PC-9 (cell line): Measurements from ENCODE around the gene NELFA. TPM values are rescaled to one million over a fixed set of nuclear protein-coding genes. Genes with fewer than 3 reads are reported as not detected.

Experiments used
- BruUV-seq: library from RNA; stranded (reverse); fragments of 400-500 nt; replicated peaks from 2 replicates; lab custom pipeline; 2021; lab: Mats Ljungman, UMichigan
- CTCF ChIA-PET: fragments of 300-600 bp; sonication (Branson Sonifier 250); formaldehyde crosslinking; loops from one replicate; lab custom pipeline; 2022; ENCODE audit warnings: antibody characterized with exemption; lab: Charles Lee
- POLR2A ChIA-PET: fragments of 300-600 bp; sonication (Branson Sonifier 250); formaldehyde crosslinking; loops from one replicate; lab custom pipeline; 2022; ENCODE audit warnings: antibody characterized with exemption; ENCODE audit not compliant: unreplicated experiment; lab: Charles Lee
- DNase-seq, 2 experiments: peaks; one replicate each; pipeline versions ENCODE4 v3.0.0 to v3.0.0-alpha.2; 2015 to 2022; ENCODE audit warnings: mixed read lengths in 1 of 2
- H2AFZ ChIP-seq: fragments of 200-600 bp; sonication (generic); 2 replicates; pipeline ENCODE4 v1.8.1; 2017; ENCODE audit warnings: antibody characterized with exemption
- H3F3A ChIP-seq: fragments of 200-600 bp; sonication (generic); 2 replicates; pipeline ENCODE4 v1.8.1; 2017; ENCODE audit warnings: antibody characterized with exemption, mild to moderate bottlenecking, low read depth; ENCODE audit not compliant: insufficient read depth
- H3K27ac ChIP-seq: fragments of 200-600 bp; sonication (generic); 2 replicates; pipeline ENCODE4 v1.6.1; 2016; ENCODE audit warnings: mixed run types
- H3K27me3 ChIP-seq: fragments of 200-600 bp; sonication (generic); 2 replicates; pipeline ENCODE4 v1.6.1; 2016; ENCODE audit warnings: low read depth, mixed run types; ENCODE audit not compliant: insufficient read depth
- H3K36me3 ChIP-seq: fragments of 200-600 bp; sonication (generic); 2 replicates; pipeline ENCODE4 v1.6.1; 2016; ENCODE audit warnings: low read depth, mixed run types
- H3K4me1 ChIP-seq: fragments of 200-600 bp; sonication (generic); replicated peaks from 2 replicates; pipeline ENCODE4 v1.6.1; 2016; ENCODE audit warnings: mixed run types; ENCODE audit not compliant: insufficient read depth
- H3K4me2 ChIP-seq: fragments of 200-600 bp; sonication (generic); 2 replicates; pipeline ENCODE4 v1.6.1; 2017; ENCODE audit warnings: mixed run types
- H3K4me3 ChIP-seq: fragments of 200-600 bp; sonication (generic); 2 replicates; pipeline ENCODE4 v1.6.1; 2016; ENCODE audit warnings: mixed run types
- H3K79me2 ChIP-seq: fragments of 200-600 bp; sonication (generic); 2 replicates; pipeline ENCODE4 v1.6.1; 2017; ENCODE audit warnings: low read depth, mixed run types
- H3K9me2 ChIP-seq: fragments of 200-600 bp; sonication (generic); 2 replicates; pipeline ENCODE4 v1.8.1; 2017; ENCODE audit warnings: mild to moderate bottlenecking; ENCODE audit not compliant: insufficient read depth
- H3K9me3 ChIP-seq: fragments of 200-600 bp; sonication (generic); 2 replicates; pipeline ENCODE4 v1.8.1; 2016; ENCODE audit warnings: low read depth; ENCODE audit not compliant: insufficient read depth
- H4K20me1 ChIP-seq: fragments of 200-600 bp; sonication (generic); 2 replicates; pipeline ENCODE4 v1.8.1; 2017; ENCODE audit not compliant: insufficient read depth
- EZH2 ChIP-seq: fragments of 200-600 bp; sonication (generic); IDR thresholded peaks from 2 replicates; pipeline ENCODE4 v1.8.0; 2017; ENCODE audit warnings: antibody characterized with exemption, low read depth
- intact Hi-C: fragments of 100-400 bp; cut with micrococcal nuclease; formaldehyde crosslinking; loops from one replicate; pipeline ENCODE4 v1.10.0; 2022; ENCODE audit not compliant: unreplicated experiment
- total RNA-seq: library from RNA; stranded (reverse); gene quantifications from 2 replicates; pipeline ENCODE4 v1.2.3, GENCODE V29; 2021
- TF ChIP-seq, protein P1 (sequence below): fragments of 200-600 bp; sonication (generic); conservative IDR thresholded peaks from 2 replicates; pipeline ENCODE4 v1.6.1; 2017; ENCODE audit warnings: mixed run types, antibody characterized with exemption, mild to moderate bottlenecking, moderate library complexity

The NELFA gene
- total RNA-seq, 1 experiment from 2014 or later = 52.4 TPM

DNA sequence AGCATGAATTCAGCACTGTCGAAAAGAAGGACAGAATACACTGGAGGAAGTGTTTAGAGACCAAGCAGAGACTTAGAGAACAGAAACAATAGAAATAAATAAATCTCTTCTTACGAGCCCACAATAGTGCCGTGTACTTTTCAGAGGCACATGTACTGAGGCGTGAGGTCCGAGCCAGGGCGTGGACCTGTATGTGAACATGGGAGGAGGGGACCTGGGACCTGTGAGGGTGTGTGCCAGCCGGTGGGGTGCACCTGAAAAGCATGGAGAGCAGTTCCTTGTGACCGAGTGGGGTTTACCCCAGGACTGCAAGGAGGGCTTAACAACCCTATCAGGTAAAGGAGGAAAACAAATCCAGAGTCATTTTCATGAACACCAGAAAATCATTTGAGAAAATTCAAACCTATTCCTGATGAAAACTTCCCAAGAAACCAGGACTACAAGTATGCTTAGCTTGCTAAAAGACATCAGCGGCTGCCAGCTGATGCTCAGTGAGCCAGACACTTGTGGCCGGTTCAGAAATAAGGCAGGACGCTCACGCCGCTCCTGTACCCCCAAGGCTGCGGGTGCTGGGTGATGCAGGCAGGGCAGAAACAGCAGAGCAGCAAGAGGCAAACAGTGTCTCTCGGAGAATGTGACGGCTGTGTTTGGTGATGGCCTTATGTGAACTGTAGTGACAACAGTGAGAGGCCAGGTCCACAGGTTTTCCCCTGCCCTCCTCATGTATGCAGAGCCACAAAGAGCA lies 37.1 kb downstream of the NELFA start:
- POLR2A ChIA-PET = no interaction called here
- Histone ChIP-seq H3K4me2 (no peak overlapping the region), H4K20me1 (0 out of 2 replicates have a peak, but pooled peaks cover 3% of the 10 kb centered on the region), H3K27ac (no peak overlapping the region), H3K4me3 (no peak overlapping the region), H3K27me3 (no peaks in the 10 kb centered on the region), H2AFZ (no peak overlapping the region), H3K4me1 (no peaks in the 10 kb centered on the region), H3K9me2 (no peaks in the 10 kb centered on the region), H3F3A (no peaks in the 10 kb centered on the region), H3K36me3 (peaks cover 8% of the 10 kb centered on the region; the same call in 1 of the 2 replicates), H3K9me3 (no peaks in the 10 kb centered on the region), H3K79me2 (no peaks in the 10 kb centered on the region)
- DNase-seq = no peak
- CTCF ChIA-PET = no interaction called here
- BruUV-seq = no TSS peak
- TF ChIP-seq, protein P1, sequence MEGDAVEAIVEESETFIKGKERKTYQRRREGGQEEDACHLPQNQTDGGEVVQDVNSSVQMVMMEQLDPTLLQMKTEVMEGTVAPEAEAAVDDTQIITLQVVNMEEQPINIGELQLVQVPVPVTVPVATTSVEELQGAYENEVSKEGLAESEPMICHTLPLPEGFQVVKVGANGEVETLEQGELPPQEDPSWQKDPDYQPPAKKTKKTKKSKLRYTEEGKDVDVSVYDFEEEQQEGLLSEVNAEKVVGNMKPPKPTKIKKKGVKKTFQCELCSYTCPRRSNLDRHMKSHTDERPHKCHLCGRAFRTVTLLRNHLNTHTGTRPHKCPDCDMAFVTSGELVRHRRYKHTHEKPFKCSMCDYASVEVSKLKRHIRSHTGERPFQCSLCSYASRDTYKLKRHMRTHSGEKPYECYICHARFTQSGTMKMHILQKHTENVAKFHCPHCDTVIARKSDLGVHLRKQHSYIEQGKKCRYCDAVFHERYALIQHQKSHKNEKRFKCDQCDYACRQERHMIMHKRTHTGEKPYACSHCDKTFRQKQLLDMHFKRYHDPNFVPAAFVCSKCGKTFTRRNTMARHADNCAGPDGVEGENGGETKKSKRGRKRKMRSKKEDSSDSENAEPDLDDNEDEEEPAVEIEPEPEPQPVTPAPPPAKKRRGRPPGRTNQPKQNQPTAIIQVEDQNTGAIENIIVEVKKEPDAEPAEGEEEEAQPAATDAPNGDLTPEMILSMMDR = no peak
- no peak for TF ChIP-seq EZH2
- intact Hi-C loops = no loop called here

DNA sequence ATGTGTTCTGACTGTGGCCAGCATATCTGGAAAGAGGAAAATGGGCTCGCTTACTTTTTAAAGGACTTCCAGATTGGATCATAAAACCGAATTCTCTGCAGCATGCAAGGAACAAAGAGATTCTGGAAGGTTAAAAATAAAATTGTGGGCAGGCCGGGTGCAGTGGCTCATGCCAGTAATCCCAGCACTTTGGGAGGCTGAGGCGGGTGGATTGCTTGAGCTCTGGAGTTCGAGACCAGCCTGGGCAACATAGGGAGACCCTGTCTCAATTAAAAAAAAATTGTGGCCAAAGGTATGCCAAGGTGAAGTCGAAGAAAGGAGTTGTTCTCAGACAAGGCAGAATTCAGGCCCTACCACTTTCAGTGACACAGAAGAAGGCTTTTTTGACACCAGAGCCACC lies 37.8 kb downstream of the NELFA start:
- H3K27me3 ChIP-seq = no peaks in the 10 kb centered on the region
- no peak for TF ChIP-seq EZH2
- TF ChIP-seq, protein P1 = no peak
- no peak overlapping the region for H3K4me3 ChIP-seq
- ChIA-PET POLR2A (no interaction called here), CTCF (no interaction called here)
- peaks cover 8% of the 10 kb centered on the region; the same call in 1 of the 2 replicates for H3K36me3 ChIP-seq
- no peaks in the 10 kb centered on the region for H3K79me2 ChIP-seq
- intact Hi-C loops = no loop called here
- H4K20me1 ChIP-seq = 0 out of 2 replicates have a peak, but pooled peaks cover 3% of the 10 kb centered on the region
- H2AFZ ChIP-seq = no peak overlapping the region
- no peaks in the 10 kb centered on the region for H3K9me2 ChIP-seq
- no peaks in the 10 kb centered on the region for H3K9me3 ChIP-seq
- no peak for DNase-seq
- BruUV-seq = no TSS peak
- no peak overlapping the region for H3K27ac ChIP-seq
- no peaks in the 10 kb centered on the region for H3F3A ChIP-seq
- no peaks in the 10 kb centered on the region for H3K4me1 ChIP-seq
- H3K4me2 ChIP-seq = no peak overlapping the region

DNA sequence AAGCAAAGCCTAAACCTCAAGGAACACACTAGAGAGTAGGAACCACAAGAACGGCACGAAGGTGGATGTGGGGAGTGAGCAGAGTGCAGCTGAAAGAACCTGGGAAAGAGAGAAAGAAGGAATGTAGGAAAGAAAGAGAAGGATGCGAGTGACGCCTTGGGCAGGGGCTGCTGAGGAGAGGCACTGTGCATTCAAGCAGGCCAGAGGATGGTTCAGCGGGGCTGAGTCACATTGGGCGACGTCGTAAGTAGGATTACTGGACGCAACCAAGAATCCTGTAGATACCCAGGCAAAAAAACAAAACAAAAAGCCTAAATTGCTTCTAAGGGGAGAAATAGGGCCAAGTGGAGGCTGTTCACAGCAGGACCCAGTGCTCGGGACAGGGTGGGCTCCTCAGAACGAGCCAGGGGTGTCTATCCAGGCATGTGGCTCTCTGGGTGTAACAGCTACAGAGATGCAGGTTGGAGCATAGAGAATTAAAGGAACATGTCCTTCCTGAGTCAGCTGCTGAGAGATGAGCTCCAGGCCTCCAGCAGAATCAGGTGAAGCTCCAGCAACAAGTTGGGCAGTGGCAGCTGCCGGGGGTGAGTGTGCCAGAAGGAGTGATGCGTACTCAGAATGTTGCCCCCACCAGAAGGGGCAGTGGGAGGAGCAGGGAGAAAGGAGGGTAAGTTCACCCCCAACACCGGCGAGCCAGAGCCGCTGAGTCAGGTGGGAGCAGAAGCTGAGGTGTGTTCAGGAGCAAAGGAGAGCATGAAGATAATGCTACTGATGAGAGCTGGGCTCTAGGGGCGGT lies 38.6 kb downstream of the NELFA start:
- H3K9me2 ChIP-seq = no peaks in the 10 kb centered on the region
- POLR2A ChIA-PET = interaction anchor here (0.5 to 0.6 kb wide), 2 partner anchors 19 to 625 kb away, joined by 3 read pairs; no protein-coding TSS in a partner anchor

More for the DNA sequence above, 38.6 kb downstream of the NELFA start:
- no peaks in the 10 kb centered on the region for H3F3A ChIP-seq
- no peaks in the 10 kb centered on the region for H3K27me3 ChIP-seq
- peaks cover 9% of the 10 kb centered on the region; the same call in 1 of the 2 replicates for H3K36me3 ChIP-seq
- H3K9me3 ChIP-seq = no peaks in the 10 kb centered on the region
- H3K4me2 ChIP-seq = no peak overlapping the region
- BruUV-seq = no TSS peak
- no peak overlapping the region for H3K4me3 ChIP-seq
- no peak for TF ChIP-seq EZH2
- TF ChIP-seq, protein P1 = no peak
- intact Hi-C loops = no loop called here
- CTCF ChIA-PET = no interaction called here
- H3K27ac ChIP-seq = no peak overlapping the region
- no peak overlapping the region for H2AFZ ChIP-seq
- no peak for DNase-seq
- H4K20me1 ChIP-seq = 0 out of 2 replicates have a peak, but pooled peaks cover 3% of the 10 kb centered on the region
- no peaks in the 10 kb centered on the region for H3K79me2 ChIP-seq
- H3K4me1 ChIP-seq = no peaks in the 10 kb centered on the region
